ENCODE results near the gene GLIS1. TPM values are rescaled to one million over a fixed set of nuclear protein-coding genes. Genes with fewer than 3 reads are reported as not detected.
A peak's percentile ranks its signal among the peaks of the same experiment; 100 is the strongest.

GLIS1 gene
- total and polyA plus RNA-seq, 11 donors: 0.06 to 0.35 (median 0.13) TPM; not detected in 6

DNA sequence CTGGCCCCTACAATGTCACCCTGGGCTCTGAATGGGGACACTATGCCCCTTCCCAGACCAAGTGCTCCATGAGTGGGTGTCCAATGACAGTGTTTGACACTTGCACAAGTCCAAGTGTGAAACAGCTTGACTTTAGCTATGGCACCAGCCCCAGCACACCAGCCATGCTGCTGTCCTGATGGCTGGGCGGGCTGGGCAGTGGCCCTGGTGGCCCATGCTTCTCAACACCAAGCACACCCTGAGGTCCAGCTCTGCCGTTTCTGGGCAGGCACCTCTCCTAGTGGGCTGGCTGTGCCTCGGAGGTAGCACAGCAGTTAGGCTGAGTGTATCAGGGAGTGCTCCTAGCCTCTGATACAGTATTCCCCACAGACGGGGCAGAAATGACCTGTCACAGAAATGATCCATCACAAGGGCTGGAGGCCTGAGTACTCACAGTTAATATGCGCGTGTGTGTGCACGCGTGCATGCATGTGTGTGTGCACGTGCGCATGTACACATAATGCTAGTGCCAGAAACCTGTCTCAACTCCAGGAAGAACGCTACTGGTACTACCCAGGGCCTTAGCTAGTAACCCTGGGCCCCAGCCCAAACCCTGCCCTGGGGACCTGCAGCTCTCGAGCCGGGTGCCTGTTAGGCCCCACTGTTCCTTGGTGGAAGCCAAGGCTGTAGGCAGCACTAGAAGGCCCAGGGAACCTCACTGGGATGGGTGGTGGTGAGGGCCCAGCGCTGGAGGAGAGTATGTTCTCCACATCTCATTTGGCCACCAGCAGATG is 145.8 kb downstream of the GLIS1 start:
- 89 to 95% (median 93%) methylated on average over 13 to 14 of the region's 14 CpGs for WGBS, 4 donors
- Histone ChIP-seq H3K9me3 (no peaks in the 10 kb centered on the region), H3K27ac (peak overlapping the region in 1 of 12 donors; percentile 46), H3K4me1 (peaks cover 0 to 28% (median 0%) of the 10 kb centered on the region in 12 donors), H3K4me3 (no peak overlapping the region), H3K27me3 (peaks cover 0 to 3% (median 0%) of the 10 kb centered on the region in 9 donors), H3K36me3 (no peaks in the 10 kb centered on the region)
- ATAC-seq (no peak), DNase-seq (peak in 1 of 5 donors; percentile 40)
- TF ChIP-seq, protein P1, sequence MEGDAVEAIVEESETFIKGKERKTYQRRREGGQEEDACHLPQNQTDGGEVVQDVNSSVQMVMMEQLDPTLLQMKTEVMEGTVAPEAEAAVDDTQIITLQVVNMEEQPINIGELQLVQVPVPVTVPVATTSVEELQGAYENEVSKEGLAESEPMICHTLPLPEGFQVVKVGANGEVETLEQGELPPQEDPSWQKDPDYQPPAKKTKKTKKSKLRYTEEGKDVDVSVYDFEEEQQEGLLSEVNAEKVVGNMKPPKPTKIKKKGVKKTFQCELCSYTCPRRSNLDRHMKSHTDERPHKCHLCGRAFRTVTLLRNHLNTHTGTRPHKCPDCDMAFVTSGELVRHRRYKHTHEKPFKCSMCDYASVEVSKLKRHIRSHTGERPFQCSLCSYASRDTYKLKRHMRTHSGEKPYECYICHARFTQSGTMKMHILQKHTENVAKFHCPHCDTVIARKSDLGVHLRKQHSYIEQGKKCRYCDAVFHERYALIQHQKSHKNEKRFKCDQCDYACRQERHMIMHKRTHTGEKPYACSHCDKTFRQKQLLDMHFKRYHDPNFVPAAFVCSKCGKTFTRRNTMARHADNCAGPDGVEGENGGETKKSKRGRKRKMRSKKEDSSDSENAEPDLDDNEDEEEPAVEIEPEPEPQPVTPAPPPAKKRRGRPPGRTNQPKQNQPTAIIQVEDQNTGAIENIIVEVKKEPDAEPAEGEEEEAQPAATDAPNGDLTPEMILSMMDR (IDR thresholded peaks at IDR 0.05): no peak
- no peak for TF ChIP-seq POLR2A (IDR thresholded peaks at IDR 0.05)
- intact Hi-C loops (cut with DNase I): loop anchor here in 3 of 10 donors (5.0 to 10.0 kb wide), 2 partner anchors 106 to 108 kb away; no protein-coding TSS in a partner anchor

DNA sequence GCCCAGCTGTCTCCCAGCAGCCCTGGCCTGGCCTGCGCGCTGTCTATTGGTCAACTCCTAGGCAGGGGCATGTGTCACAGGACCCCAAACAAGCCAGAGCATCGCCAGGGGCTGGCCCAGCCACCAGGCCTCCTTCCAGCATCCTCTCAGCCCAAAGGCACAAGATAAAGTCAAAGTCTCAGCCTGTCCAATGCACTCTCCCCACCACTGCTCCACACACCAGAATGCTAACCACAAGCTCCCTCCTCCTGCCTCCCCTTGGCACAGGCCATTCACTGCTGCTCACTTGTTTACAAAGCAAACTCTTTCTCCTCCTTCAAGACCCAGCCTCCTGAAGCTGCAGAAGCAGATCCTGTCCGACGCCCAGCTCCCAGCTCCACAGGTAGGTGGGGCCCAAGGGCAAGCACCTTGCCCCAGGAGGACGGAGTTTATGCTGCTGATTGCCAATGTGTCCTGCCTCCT is 146.4 kb downstream of the GLIS1 start:
- WGBS, 4 donors: 62 to 86% (median 74%) methylated on average over 6 of the region's 6 CpGs
- peak overlapping the region in 5 of 12 donors; percentile 54 to 70 (median 63) for H3K27ac ChIP-seq

DNA sequence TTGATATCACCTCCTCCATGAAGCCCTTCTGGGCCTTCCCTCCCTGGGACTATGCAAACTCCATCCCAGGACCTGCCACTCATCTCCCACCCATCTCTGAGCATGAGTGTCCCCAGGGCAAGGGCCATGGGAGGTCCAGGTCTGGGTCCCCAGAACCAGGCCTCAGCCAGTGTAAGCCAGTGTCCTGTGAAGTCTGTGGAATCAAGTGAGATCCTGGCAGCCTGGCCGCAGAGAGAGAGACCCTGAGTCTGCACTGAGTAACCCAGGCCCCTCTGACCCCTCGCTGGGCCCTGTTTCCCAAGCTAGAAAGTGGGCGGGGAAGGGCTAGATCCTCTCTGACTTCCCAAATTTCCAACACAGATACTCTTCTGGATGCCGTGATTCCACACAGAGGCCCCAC is 147.0 kb downstream of the GLIS1 start:
- Histone ChIP-seq H3K27me3 (peaks cover 0 to 3% (median 0%) of the 10 kb centered on the region in 9 donors), H3K4me1 (peaks cover 0 to 28% (median 0%) of the 10 kb centered on the region in 12 donors), H3K27ac (peak overlapping the region in 6 of 12 donors; percentile 32 to 70 (median 62)), H3K36me3 (no peaks in the 10 kb centered on the region), H3K9me3 (no peaks in the 10 kb centered on the region), H3K4me3 (no peak overlapping the region)
- TF ChIP-seq, protein P1 (IDR thresholded peaks at IDR 0.05): no peak
- no peak for TF ChIP-seq POLR2A (IDR thresholded peaks at IDR 0.05)
- ATAC-seq (no peak), DNase-seq (peak in 1 of 5 donors; percentile 1)
- intact Hi-C loops (cut with DNase I): loop anchor here in 3 of 10 donors (5.0 to 10.0 kb wide), 2 partner anchors 105 to 107 kb away; no protein-coding TSS in a partner anchor
- WGBS, 4 donors: 94 to 97% (median 95%) methylated on average over 4 of the region's 4 CpGs

More for the DNA sequence above, 146.4 kb downstream of the GLIS1 start:
- no peak overlapping the region for H3K4me3 ChIP-seq
- DNase-seq (peak in 3 of 5 donors; percentile 35 to 71 (median 43)), ATAC-seq (peak; percentile 34 to 45 (median 38))
- H3K27me3 ChIP-seq: peaks cover 0 to 3% (median 0%) of the 10 kb centered on the region in 9 donors
- H3K36me3 ChIP-seq: no peaks in the 10 kb centered on the region
- intact Hi-C loops (cut with DNase I): loop anchor here in 3 of 10 donors (5.0 to 10.0 kb wide), 2 partner anchors 105 to 108 kb away; no protein-coding TSS in a partner anchor
- H3K4me1 ChIP-seq: peaks cover 0 to 28% (median 0%) of the 10 kb centered on the region in 12 donors
- H3K9me3 ChIP-seq: no peaks in the 10 kb centered on the region
- no peak for TF ChIP-seq POLR2A (IDR thresholded peaks at IDR 0.05)
- TF ChIP-seq, protein P1 (IDR thresholded peaks at IDR 0.05): no peak

Measured in heart left ventricle (tissue), 16 donors.